KOPT-K1 (cell line): ENCODE data around the gene CCDC13.
A peak's percentile ranks its signal among the peaks of the same experiment; 100 is the strongest.

Experiments used
- H3K27ac ChIP-seq: fragments of 200-600 bp; sonication (generic); 2 replicates; pipeline ENCODE4 v1.5.1; 2016; ENCODE audit warnings: antibody characterized with exemption, mild to moderate bottlenecking, low read depth, low read length; ENCODE audit not compliant: poor library complexity, severe bottlenecking
- H3K36me3 ChIP-seq: fragments of 200-600 bp; sonication (generic); 2 replicates; pipeline ENCODE4 v1.5.1; 2017; ENCODE audit warnings: antibody characterized with exemption, mild to moderate bottlenecking, low read length, moderate library complexity; ENCODE audit not compliant: insufficient read depth
- H3K9me3 ChIP-seq: fragments of 200-600 bp; sonication (generic); 2 replicates; pipeline ENCODE4 v1.5.1; 2017; ENCODE audit warnings: antibody characterized with exemption, low read length, mild to moderate bottlenecking; ENCODE audit not compliant: insufficient read depth, poor library complexity, severe bottlenecking

CCDC13 gene

DNA sequence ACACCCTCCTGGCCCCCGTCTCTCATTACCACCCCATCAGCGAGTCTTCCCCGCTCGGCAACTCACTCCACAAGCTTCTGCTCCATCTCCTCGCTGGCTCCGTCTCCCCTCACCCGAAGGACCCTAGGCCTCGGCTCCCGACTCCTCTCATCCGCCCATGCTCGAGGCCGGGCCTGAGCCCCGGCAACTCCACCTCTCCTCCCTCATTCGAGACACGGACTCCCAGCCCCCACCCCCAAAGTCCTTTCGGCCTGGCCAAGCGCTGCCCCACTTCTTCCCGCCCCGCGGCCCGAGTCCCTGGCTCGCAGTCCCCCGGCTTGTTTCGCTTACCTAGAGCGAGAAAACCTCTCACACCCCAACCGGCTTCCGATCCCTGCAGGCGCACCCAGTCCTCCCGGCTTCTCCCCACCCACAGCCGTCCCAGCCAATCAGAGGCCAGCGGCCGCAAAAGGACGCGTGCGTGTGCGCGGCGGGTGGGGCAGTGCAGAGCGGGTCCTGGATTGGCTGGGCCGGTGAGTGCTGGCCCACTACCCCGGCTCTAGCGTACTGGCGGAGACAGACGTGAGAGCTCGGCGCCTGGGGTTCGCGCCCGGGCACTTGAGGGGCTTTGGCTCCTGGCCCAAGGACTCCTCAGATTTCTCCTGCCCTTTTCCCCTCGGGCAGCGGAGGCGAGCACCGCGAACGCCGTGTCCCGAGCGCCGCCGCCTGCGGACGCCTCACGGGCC, 31.2 kb upstream of the CCDC13 start, which contains the start of gene HIGD1A:
Gene HIGD1A (minus strand): TSS at position 385 of the 725 bp plus-strand sequence. CDS start 10,237 bp downstream, outside the sequence.
- Histone ChIP-seq H3K36me3 (peaks cover 7% of the 10 kb centered on the region; the same call in 1 of the 2 replicates), H3K9me3 (no peaks in the 10 kb centered on the region), H3K27ac (peak within 1 kb of the TSS; percentile 79)

DNA sequence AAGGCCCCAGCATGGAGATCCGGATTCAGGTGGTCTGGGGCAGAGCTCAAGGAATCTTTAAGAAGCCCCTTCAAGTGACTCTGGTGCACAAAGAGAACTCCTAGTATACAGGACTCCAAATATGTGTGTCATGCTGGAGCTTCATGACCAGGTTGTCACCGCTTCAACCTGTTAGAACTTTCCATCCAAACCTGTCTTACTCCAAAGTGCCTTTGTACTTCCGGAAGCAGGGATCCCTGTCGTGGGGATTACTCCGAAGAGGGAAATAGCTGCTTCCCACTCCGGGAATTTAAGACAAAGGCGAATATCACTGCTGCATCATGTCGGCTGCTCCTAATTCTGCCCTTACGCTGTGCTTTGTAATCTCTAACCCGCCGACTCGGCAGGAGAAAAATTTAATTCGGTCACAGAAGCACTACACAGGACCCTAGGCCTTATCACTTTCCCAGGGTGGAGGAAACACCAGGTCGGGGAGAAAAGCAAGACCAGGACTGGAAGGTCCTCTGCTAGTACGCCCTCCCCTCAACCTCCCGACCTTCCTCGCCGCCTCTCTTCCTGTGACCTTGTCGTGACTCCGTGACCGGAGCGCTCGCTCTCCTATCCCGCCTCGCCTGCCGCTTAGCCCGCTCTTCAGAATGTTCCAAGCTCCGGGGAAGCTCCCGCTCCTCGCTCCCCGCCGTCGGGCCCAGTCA, 30.5 kb upstream of the CCDC13 start:
- peaks cover 7% of the 10 kb centered on the region; the same call in 1 of the 2 replicates for H3K36me3 ChIP-seq
- H3K9me3 ChIP-seq: no peaks in the 10 kb centered on the region
- H3K27ac ChIP-seq: peak overlapping the region; percentile 79

GRCh38 chr3:42802876-42803413, 29.9 kb upstream of the CCDC13 start:
- Histone ChIP-seq H3K27ac (peak overlapping the region; percentile 79), H3K36me3 (peaks cover 7% of the 10 kb centered on the region; the same call in 1 of the 2 replicates), H3K9me3 (no peaks in the 10 kb centered on the region)

DNA sequence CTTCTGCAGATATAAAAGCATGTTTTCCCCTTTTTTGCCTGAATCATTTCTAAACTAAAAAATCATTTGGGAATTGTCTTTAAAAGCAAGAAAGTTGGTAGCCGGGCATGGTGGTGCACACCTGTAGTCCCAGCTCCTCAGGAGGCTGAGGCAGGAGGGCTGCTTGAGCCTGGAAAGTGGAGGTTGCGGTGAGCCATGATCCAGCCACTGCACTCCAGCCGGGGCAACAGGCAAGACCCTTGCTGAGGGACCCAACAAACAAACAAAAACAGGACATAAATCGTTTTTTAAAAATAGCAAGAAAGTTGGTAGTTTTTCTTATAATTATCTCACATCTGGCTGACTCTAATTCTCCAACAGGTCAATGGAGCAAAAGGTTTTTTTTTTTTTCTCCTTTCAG, 28.7 kb upstream of the CCDC13 start:
- H3K27ac ChIP-seq: no peak overlapping the region
- no peaks in the 10 kb centered on the region for H3K9me3 ChIP-seq
- peaks cover 7% of the 10 kb centered on the region; the same call in 1 of the 2 replicates for H3K36me3 ChIP-seq

DNA sequence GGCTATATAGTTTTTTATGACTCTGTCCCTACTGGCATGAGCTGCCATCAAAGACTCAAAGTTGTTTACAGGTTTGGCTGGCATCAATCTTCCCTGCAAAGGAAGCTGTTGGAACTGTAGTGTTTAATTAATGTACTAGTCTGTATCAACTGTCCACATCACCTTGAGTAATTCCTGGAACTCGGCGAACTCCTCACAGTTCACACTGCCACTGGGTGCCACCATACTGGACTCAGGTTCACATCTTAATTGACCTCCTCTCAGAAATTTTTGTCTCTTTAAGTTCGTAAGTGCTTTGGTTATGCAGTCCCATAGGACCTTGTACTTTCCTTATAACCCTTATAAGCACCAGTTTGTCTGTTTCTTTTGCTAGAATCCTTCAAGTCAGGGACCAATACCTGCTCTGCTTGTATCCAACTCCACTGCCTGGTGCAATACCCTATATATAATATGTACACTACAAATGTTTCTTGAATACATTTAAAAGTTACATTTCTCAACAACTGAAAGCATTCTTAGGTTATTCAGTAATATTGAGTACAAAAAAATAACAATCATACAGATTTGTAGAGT, 28.1 kb upstream of the CCDC13 start:
- no peaks in the 10 kb centered on the region for H3K9me3 ChIP-seq
- no peak overlapping the region for H3K27ac ChIP-seq
- peaks cover 7% of the 10 kb centered on the region; the same call in 1 of the 2 replicates for H3K36me3 ChIP-seq

DNA sequence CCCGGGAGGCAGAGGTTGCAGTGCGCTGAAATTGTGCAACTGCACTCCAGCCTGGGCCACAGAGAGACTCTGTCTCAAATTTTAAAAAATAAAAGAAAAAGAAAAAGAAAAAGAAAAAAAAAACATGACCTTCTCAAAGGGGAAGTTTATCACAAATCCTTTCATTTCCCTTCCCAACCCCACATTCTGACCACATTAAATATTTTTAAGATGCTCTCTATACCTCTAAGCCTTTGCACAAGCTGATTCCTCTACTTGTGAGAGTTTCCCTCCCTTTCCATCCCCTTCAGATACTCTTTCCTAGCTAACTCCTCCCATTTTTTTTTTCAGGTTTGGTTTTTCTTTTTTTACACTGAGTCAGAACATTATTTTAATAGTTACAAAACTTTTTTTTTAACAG, 27.2 kb upstream of the CCDC13 start:
- H3K27ac ChIP-seq: no peak overlapping the region
- H3K9me3 ChIP-seq: no peaks in the 10 kb centered on the region
- peaks cover 7% of the 10 kb centered on the region; the same call in 1 of the 2 replicates for H3K36me3 ChIP-seq

DNA sequence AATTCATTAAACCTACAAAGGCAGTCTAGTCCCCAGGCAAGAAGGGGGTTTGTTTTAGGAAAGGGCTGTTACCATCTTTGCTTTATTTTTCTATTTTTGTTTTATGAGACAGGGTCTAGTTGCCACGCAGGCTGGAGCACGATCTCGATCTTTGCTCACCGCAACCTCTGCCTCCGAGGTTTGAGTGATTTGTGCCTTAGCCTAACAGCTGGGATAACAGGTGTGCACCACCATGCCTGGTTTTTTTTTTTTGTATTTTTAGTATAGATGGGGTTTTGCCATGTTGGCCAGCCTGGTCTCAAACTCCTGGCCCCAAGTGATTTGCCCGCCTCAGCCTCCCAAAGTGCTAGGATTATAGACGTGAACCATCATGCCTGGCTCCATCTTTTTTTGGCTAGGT, 26.3 kb upstream of the CCDC13 start:
- Histone ChIP-seq H3K9me3 (no peaks in the 10 kb centered on the region), H3K36me3 (peaks cover 7% of the 10 kb centered on the region; the same call in 1 of the 2 replicates), H3K27ac (no peak overlapping the region)

- no peaks in the 10 kb centered on the region for H3K9me3 ChIP-seq
- H3K27ac ChIP-seq: no peak overlapping the region
- peaks cover 22% of the 10 kb centered on the region for H3K36me3 ChIP-seq
Observed at GRCh38 chr3:42796332-42796885, 23.4 kb upstream of the CCDC13 start.

GRCh38 chr3:42795621-42796181, 22.6 kb upstream of the CCDC13 start:
- no peaks in the 10 kb centered on the region for H3K9me3 ChIP-seq
- no peak overlapping the region for H3K27ac ChIP-seq
- peaks cover 23% of the 10 kb centered on the region for H3K36me3 ChIP-seq

- Histone ChIP-seq H3K9me3 (no peaks in the 10 kb centered on the region), H3K36me3 (peaks cover 65% of the 10 kb centered on the region), H3K27ac (no peak overlapping the region)
Observed at GRCh38 chr3:42790714-42791229, 17.7 kb upstream of the CCDC13 start.

DNA sequence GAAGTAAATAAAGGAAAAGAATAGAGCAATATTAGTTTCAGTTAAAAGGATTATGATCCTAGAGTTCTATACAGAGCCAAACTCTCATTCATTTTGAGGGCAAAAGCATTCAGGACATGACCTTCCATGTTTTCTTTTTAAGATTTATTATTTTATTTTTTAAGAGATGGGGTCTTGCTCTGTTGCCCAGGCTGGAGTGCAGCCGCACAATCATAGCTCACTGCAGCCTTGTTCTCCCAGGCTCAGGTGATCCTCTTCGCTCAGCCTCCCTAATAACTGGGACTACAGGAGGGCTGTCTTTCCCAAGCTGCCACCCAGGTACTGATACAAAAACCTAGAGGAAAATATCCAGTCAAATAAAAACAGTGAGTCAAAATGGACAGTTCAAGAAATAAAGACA, 13.6 kb upstream of the CCDC13 start:
- H3K9me3 ChIP-seq: no peaks in the 10 kb centered on the region
- no peak overlapping the region for H3K27ac ChIP-seq
- peaks cover 82% of the 10 kb centered on the region for H3K36me3 ChIP-seq

GRCh38 chr3:42786212-42786611, 13.2 kb upstream of the CCDC13 start:
- Histone ChIP-seq H3K9me3 (no peaks in the 10 kb centered on the region), H3K27ac (no peak overlapping the region), H3K36me3 (peaks cover 82% of the 10 kb centered on the region)

DNA sequence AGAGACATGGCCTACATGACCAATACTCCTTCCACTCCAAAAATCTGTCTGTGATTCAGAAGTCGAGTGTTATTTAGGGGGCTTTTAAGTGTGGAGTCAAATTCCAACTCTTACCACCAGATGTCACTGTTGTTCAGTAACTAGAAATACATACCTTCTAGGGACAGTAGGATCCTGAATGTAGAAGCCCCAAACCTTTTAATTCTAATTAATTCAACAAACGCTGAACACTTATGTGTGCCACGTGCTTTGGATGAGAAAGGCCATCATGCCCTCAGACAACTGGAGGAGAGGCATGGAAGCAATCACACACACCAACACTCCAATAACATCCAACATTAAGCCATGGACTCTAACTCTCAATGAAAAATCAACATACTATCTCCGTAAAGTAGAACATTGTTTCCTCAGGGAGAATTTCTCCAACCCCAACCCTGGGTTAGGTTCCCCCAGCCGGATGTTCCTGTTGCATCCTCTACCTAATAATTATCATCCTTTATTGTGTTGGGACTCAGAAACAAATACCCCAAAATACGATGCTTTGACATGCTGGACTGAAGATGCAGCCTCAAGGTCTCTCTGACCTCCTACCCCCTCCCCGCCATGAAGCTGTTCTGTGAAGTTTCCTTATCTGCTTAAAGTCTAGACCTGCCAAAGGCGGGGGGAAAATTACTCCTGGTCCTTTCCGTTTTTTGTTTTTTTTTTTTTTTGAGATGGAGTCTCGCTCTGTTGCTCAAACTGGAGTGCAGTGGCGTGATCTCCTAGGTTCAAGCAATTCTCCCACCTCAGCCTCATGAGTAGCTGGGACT, 8.0 kb upstream of the CCDC13 start:
- Histone ChIP-seq H3K9me3 (no peaks in the 10 kb centered on the region), H3K27ac (no peak overlapping the region), H3K36me3 (peaks cover 58% of the 10 kb centered on the region)

DNA sequence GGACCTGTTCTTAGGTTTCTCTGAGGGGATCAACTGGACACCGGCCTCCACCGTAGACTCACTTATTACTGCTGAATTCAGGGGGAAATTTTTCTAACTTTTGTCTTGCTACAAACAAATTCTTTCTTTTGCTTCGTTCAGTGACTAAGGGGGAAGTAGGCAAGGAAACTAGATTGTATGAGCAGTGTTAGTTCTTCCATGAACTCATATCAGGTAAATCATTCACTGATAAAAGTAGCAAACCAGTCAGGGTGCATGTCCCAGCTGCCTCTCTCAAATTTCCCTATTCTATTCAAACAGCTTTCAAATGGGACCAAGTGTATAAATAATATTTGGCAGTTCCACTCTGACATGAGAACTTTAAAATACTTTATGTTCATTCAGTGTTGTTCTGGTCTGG, 7.3 kb upstream of the CCDC13 start:
- Histone ChIP-seq H3K27ac (no peak overlapping the region), H3K36me3 (peaks cover 51% of the 10 kb centered on the region), H3K9me3 (no peaks in the 10 kb centered on the region)
